Fibroblast of mammary gland (primary cell): ENCODE measurements around the gene CD300C.

Experiments used
- DNase-seq: peaks from one replicate; pipeline ENCODE4 v3.0.0-alpha.2; 2010; ENCODE audit warnings: low read depth
- H3K4me3 ChIP-seq: 2 replicates; pipeline ENCODE4 v1.5.1; 2011; ENCODE audit warnings: low read depth, mild to moderate bottlenecking, low read length, moderate library complexity; ENCODE audit not compliant: control insufficient read depth
- CTCF ChIP-seq: conservative IDR thresholded peaks from 2 replicates; pipeline ENCODE4 v1.5.1; 2011; ENCODE audit warnings: low read depth, low read length, inconsistent platforms; ENCODE audit not compliant: control insufficient read depth, insufficient read depth

The CD300C gene

GRCh38 chr17:74549343-74549742, 3.4 kb upstream of the CD300C start:
- no peak overlapping the region for H3K4me3 ChIP-seq
- no peak for TF ChIP-seq CTCF
- no peak for DNase-seq

- DNase-seq, result no peak
- no peak for TF ChIP-seq CTCF
- H3K4me3 ChIP-seq, result no peak overlapping the region
Observed at GRCh38 chr17:74547736-74548135, 1.8 kb upstream of the CD300C start.

- TF ChIP-seq CTCF, result no peak
- H3K4me3 ChIP-seq, result no peak overlapping the region
- DNase-seq, result no peak
Observed at GRCh38 chr17:74547264-74547663, 1.3 kb upstream of the CD300C start.

- no peak overlapping the region for H3K4me3 ChIP-seq
- TF ChIP-seq CTCF, result no peak
- DNase-seq, result no peak
Observed at GRCh38 chr17:74546586-74546985, 671 bp upstream of the CD300C start.

GRCh38 chr17:74544991-74545842, 698 bp downstream of the CD300C start:
- no peak for DNase-seq
- no peak for TF ChIP-seq CTCF
- H3K4me3 ChIP-seq, result no peak overlapping the region

- no peak for TF ChIP-seq CTCF
- DNase-seq, result no peak
- no peak overlapping the region for H3K4me3 ChIP-seq
Observed at GRCh38 chr17:74543891-74544760, 1.8 kb downstream of the CD300C start.
